IPS-NIHi7 (cell line): Measurements from ENCODE around the gene KIAA1958.
"Not testable (repeated sequence)": the region's sequence is repeated elsewhere in the genome, so short reads cannot be mapped to it uniquely, and the experiment has no call there.

Experiments used
- DNase-seq: peaks from one replicate; pipeline ENCODE4 v3.0.0; 2012; ENCODE audit warnings: mixed read lengths; ENCODE audit errors: extremely low spot score

Gene KIAA1958

GRCh38 chr9:112489039-112489546 is 2.5 kb downstream of the KIAA1958 start:
- no peak for DNase-seq

DNA sequence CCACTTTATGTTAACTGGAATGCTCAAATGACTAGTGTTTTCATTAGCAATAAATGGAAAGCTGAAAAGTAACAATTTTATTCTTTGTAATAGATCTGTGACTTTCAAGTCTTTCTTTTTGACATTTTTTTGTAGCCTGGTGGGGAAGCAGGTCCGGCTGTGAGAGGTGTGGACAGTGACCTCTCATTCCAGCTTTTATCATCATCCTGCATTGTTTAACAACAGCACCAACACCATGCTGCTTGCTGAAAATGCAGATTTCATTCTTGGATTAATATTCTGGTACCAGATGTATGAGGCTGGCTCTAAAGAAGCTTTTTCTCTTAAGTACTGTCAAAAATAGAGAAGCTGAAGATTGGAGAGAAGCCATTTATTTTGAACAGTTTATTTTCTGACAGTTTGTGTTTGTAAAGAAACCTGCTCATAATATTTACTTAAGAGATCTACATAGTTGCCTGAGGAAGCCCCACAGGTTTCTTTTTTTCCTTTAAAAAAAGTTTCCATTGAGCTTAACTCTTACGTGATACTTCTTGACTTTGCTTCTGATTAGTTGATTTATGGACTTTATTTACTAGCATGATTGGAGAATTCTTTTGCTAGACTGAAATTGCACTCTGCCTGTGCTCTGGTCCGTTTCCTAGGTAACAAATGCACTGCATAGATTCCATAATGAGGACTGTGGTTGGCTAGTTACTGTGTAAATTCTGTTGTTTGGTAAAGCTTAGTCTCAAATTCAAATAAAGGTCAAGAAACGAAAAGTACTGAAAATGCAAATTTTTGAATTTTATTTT is 3.4 kb downstream of the KIAA1958 start:
- no peak for DNase-seq

- no peak for DNase-seq
Observed at GRCh38 chr9:112493393-112494137, 6.9 kb downstream of the KIAA1958 start.

GRCh38 chr9:112494153-112494552 is 7.5 kb downstream of the KIAA1958 start:
- no peak for DNase-seq

DNA sequence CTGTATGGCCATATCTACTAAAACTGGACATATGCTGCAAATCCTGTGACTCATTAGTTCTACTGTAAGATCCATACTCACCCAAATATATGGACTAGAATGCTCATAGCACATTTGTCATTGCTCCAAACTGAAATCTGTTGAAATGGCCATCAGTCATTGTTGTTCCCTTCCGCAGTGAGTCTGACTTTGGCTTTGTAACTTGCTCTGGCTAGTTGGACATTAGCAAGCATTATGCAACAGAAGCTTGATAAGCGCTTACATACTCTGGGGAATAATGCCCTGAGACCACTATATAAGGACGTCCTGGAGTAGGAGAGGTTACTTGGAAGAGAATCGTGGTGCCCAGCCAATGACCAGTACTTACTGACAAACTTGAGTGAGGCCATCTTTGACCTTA is 9.0 kb downstream of the KIAA1958 start:
- no peak for DNase-seq

DNA sequence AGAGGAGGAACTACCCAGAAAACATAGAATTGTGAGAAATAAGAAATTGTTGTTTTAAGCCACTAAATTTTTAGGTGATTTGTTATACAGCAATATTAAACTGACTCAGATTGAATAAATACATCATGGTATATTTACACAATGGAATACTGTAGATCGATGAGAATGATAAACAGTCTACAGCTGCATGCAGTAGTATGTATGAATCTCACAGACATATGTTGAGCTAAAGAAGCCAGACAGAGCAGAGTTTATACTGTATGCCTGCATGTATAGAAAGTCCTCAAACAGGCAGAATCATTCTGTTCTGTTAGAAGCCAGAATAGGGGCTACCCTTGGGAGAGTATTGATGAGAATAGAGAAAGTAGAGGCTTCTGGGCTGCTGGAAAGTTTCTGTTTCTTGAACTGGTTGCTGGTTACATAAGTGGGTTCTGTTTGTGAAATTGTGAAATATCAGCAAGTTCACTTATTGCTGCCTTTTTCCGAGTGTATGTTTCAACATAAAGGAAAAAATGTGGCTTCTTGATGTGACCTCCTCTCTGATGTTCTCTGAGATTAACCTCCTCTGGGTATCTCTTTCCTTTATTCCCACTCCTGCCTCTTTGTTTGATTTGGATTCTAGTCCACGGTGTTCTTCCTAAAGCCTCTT is 9.6 kb downstream of the KIAA1958 start:
- no peak for DNase-seq

DNA sequence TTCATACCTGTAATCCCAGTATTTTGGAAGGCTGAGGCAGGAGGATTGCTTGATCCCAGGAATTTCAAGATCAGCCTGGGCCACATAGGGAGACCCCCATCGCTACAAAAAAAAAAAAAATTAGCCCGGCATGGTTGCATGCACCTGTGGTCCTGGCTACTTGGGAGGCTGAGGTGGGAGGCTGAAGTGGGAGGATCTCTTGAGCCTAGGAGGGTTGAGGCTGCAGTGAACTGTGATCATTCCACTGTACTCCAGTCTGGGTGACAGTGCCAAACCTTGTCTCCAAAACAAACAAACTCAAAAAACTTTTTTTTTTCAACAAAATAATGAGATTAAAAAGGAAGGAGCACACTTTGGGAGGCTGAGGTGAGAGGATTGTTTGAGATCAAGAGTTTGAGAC is 14.2 kb downstream of the KIAA1958 start:
- no peak for DNase-seq

- no peak for DNase-seq
Observed at GRCh38 chr9:112501287-112501686, 14.7 kb downstream of the KIAA1958 start.

GRCh38 chr9:112502175-112502946 is 15.7 kb downstream of the KIAA1958 start:
- DNase-seq: no peak

DNA sequence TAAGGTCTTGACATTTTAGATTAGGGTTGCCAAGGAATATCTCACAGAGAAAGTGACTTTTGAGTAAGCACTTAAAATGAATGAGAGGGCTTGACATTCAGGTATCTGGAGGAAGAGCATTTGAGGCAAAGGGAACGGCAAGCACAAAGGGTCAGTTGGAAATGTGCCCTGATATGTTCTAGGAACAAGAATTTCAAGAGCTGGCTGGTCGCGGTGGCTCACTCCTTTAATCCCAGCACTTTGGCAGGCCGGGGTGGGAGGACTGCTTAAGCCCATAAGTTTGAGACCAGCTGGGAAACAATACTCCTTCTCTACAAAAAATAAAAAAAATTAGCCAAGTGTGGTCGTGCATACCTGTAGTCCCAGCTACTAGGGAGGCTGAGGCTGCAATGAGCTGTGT is 16.5 kb downstream of the KIAA1958 start:
- no peak for DNase-seq

GRCh38 chr9:112505086-112505485 is 18.5 kb downstream of the KIAA1958 start:
- no peak for DNase-seq

DNA sequence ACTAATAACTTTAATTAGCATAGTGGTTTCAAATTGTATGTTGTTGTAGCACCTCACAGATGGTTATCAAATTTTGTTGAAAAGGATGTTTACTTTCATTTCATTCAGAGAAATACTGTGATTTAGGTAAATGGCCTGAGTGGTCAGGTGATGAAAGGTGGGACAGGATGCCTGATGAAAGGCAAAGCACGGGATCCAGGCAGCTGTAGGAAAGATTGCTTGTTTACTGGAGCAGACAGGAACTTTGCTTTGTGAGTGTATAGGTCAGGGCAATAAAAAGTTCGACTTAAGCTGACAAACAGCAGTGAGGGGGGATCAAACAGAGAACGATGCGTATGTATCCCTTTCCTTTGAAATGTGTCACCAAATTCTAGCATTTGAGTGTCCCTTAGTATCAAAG is 19.0 kb downstream of the KIAA1958 start:
- no peak for DNase-seq

DNA sequence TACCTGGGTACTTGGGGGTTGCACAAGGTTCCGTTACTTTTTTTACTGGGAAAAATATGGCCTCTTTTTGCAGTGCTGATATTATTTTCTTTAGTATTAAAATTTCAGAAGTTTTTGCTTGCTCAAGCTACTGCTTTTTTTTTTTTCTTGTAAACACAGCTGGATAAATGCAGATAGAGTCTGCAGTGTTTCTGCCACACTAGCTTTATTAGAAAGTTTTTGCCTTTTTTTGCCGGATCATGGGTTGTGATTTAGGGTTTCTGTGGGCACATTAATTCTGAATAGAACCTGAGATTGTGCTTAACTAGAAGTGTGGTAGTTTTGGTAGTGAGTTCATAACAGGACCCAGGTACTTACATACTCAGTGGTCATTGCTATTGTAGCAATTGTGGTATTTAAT is 19.9 kb downstream of the KIAA1958 start:
- no peak for DNase-seq

DNA sequence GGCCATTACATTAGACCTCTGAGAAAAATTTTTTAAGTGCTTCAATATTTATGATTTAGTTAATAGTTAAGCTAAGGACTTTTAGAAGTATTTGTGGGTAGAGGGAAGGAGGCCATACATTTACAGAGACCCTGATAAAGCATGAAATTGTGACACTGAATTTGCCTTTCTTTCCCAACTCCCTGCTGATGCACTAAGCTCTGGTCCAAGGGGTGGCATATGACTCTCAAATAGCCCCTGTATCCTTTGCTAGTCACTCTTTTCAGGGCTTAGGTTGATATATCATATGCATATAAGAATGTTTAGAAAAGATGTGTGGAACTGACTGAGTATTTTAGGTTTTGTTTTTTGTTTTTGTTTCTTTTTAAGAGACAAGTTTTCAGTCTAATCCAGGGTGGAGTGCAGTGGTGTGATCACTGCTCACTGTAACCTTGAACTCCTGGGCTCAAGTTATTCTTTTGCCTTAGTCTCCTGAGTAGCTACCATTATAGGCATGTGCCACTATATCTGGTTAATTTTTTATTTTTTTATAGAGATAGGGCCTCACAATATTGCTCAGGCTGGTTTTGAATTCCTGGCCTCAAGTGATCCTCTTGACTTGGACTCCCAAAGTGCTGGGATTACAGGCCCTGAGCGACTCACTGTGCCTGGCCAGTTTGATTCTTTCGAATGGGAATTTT is 20.5 kb downstream of the KIAA1958 start:
- no peak for DNase-seq

DNA sequence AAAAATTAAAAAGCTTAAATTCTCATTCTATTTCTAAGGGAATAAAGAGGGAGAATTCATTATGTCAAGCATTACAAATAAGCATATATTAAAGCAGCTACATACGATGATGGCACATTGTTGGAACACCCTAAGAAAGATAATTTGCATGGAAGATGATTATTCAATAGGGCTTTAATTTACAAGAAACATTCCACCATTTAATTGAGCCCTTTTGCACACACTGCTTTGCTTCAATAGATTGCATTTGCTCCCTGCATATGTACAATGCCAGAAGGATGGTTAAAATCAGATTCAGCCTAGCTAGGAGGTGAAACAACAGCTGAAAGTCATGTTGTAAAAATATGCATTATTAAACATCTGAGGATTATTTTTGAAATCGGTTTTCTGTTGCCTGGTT is 21.8 kb downstream of the KIAA1958 start:
- DNase-seq: no peak

DNA sequence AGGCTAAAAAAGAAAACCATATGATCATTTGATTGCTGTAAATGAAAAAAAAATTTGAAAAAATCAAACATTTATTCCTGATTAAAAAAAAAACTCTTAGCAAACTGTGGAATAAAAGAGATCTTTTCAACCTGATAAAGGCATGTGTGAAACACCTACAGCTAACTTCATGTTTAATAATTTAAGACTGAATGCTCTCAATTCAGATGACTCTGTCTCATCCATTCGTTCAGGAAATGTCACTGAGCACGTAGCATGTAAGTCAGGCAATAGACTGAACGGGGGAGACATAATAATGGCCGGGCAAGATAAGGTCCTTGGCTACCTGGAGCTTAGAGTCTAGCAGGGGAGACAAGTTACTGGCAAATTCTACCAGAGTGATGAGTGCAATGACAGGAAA is 25.8 kb downstream of the KIAA1958 start:
- DNase-seq: not testable (repeated sequence)

- DNase-seq: no peak
Observed at GRCh38 chr9:112516769-112517168, 30.1 kb downstream of the KIAA1958 start.

DNA sequence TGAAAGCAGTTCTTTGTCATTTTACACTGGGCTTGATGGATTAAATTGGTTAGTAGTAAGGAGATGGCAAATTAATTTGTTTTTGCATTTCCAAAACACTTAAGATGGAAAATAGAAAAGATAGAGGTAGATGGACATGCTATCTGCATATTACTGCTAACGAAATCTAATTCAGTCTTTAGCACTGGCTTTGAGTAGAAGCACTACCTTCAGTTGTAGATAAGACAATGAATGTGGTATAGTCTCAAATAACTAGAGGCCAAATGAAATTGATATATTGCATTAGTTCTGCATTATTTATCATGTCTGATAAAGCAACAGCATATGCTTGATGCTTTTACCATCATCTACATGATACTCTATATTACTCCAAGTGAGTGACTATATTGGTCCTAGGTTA is 33.4 kb downstream of the KIAA1958 start:
- DNase-seq: no peak

GRCh38 chr9:112520656-112521055 is 34.0 kb downstream of the KIAA1958 start:
- no peak for DNase-seq

GRCh38 chr9:112526973-112527372 is 40.3 kb downstream of the KIAA1958 start:
- no peak for DNase-seq

GRCh38 chr9:112527959-112528358 is 41.3 kb downstream of the KIAA1958 start:
- DNase-seq: no peak
